GM23338 (cell line): Measurements from ENCODE around the gene SCNN1B. TPM values are rescaled to one million over a fixed set of nuclear protein-coding genes. Genes with fewer than 3 reads are reported as not detected.

ENCODE experiments used
- ATAC-seq: fragments of 200-7000 bp; cut with Tn5 transposase; 3 replicates; pipeline ENCODE4 v1.9.1; 2020
- DNase-seq: peaks from one replicate; pipeline ENCODE4 v3.0.0-alpha.2; 2015; ENCODE audit warnings: low spot score
- H2AFZ ChIP-seq: fragments of 200-600 bp; sonication (generic); 2 replicates; pipeline ENCODE4 v1.8.0; 2016; ENCODE audit warnings: antibody characterized with exemption, mild to moderate bottlenecking, moderate library complexity
- H3F3A ChIP-seq: fragments of 200-600 bp; sonication (generic); replicated peaks from 2 replicates; pipeline ENCODE4 v1.8.0; 2017; ENCODE audit warnings: antibody characterized with exemption, mixed run types, low read depth
- H3K27ac ChIP-seq: fragments of 200-600 bp; sonication (generic); 2 replicates; pipeline ENCODE4 v1.6.1; 2016; ENCODE audit warnings: low read depth
- H3K27me3 ChIP-seq: fragments of 200-600 bp; sonication (generic); 2 replicates; pipeline ENCODE4 v1.8.0; 2016; ENCODE audit warnings: mild to moderate bottlenecking, mixed run types, moderate library complexity; ENCODE audit not compliant: insufficient read depth
- H3K36me3 ChIP-seq: fragments of 200-600 bp; sonication (generic); 2 replicates; pipeline ENCODE4 v1.8.0; 2016; ENCODE audit warnings: mild to moderate bottlenecking; ENCODE audit not compliant: insufficient read depth
- H3K4me1 ChIP-seq: fragments of 200-600 bp; sonication (generic); 2 replicates; pipeline ENCODE4 v1.8.0; 2016; ENCODE audit warnings: mild to moderate bottlenecking, moderate library complexity; ENCODE audit not compliant: insufficient read depth
- H3K4me2 ChIP-seq: fragments of 200-600 bp; sonication (generic); 2 replicates; pipeline ENCODE4 v1.7.1; 2017; ENCODE audit warnings: mixed run types
- H3K4me3 ChIP-seq: fragments of 200-600 bp; sonication (generic); 2 replicates; pipeline ENCODE4 v1.6.1; 2016; ENCODE audit warnings: mixed run types
- H3K79me2 ChIP-seq: fragments of 200-600 bp; sonication (generic); replicated peaks from 2 replicates; pipeline ENCODE4 v1.8.0; 2017; ENCODE audit warnings: mild to moderate bottlenecking; ENCODE audit not compliant: insufficient read depth
- H3K9me2 ChIP-seq: fragments of 200-600 bp; sonication (generic); 2 replicates; pipeline ENCODE4 v1.8.0; 2017; ENCODE audit not compliant: insufficient read depth
- H4K20me1 ChIP-seq: fragments of 200-600 bp; sonication (generic); replicated peaks from 2 replicates; pipeline ENCODE4 v1.8.0; 2017; ENCODE audit warnings: mild to moderate bottlenecking; ENCODE audit not compliant: insufficient read depth
- H3K27ac Mint-ChIP-seq: 2 replicates; pipeline ENCODE4 v1.8.0; 2020; ENCODE audit warnings: inconsistent platforms, mild to moderate bottlenecking, moderate library complexity, mixed read lengths
- H3K27me3 Mint-ChIP-seq: 3 replicates; pipeline ENCODE4 v1.8.0; 2022; ENCODE audit warnings: low read depth, mild to moderate bottlenecking, moderate library complexity, mixed read lengths, inconsistent platforms; ENCODE audit not compliant: insufficient read depth, poor library complexity
- H3K36me3 Mint-ChIP-seq: 3 replicates; pipeline ENCODE4 v1.8.0; 2021; ENCODE audit warnings: low read depth, mild to moderate bottlenecking, inconsistent platforms, moderate library complexity, mixed read lengths
- H3K4me1 Mint-ChIP-seq: 3 replicates; pipeline ENCODE4 v1.8.0; 2020; ENCODE audit warnings: mild to moderate bottlenecking, inconsistent platforms, mixed read lengths
- H3K4me3 Mint-ChIP-seq: 3 replicates; pipeline ENCODE4 v1.8.0; 2021; ENCODE audit warnings: moderate library complexity, mild to moderate bottlenecking, inconsistent platforms, mixed read lengths
- H3K9me3 Mint-ChIP-seq: 3 replicates; pipeline ENCODE4 v1.8.0; 2020; ENCODE audit warnings: moderate library complexity, mild to moderate bottlenecking, inconsistent platforms, mixed read lengths
- CREB1 ChIP-seq: fragments of 250-450 bp; sonication (Bioruptor Pico); IDR thresholded peaks from 2 replicates; pipeline ENCODE4 v1.5.0; 2020; ENCODE audit warnings: low read depth, mild to moderate bottlenecking, moderate library complexity
- EZH2 ChIP-seq: fragments of 200-600 bp; sonication (generic); IDR thresholded peaks from one replicate; pipeline ENCODE4 v1.8.0; 2017; ENCODE audit warnings: antibody characterized with exemption, mild to moderate bottlenecking, low read depth; ENCODE audit not compliant: unreplicated experiment
- EZH2phosphoT487 ChIP-seq: fragments of 200-600 bp; sonication (generic); IDR thresholded peaks from one replicate; pipeline ENCODE4 v1.8.1; 2018; ENCODE audit warnings: antibody characterized with exemption; ENCODE audit not compliant: unreplicated experiment
- JUNB ChIP-seq: IDR thresholded peaks from one replicate; pipeline ENCODE4 v1.6.1; 2016; ENCODE audit warnings: antibody characterized with exemption; ENCODE audit not compliant: unreplicated experiment
- NANOG ChIP-seq: IDR thresholded peaks from 2 replicates; pipeline ENCODE4 v1.6.1; 2016; ENCODE audit warnings: antibody characterized with exemption, borderline replicate concordance
- POLR2AphosphoS5 ChIP-seq: IDR thresholded peaks from 2 replicates; pipeline ENCODE4 v1.6.1; 2016; ENCODE audit warnings: antibody characterized with exemption, low read depth
- STAT1 ChIP-seq: IDR thresholded peaks from one replicate; pipeline ENCODE4 v1.6.1; 2016; ENCODE audit warnings: antibody characterized with exemption; ENCODE audit not compliant: unreplicated experiment
- ZNF114 ChIP-seq: fragments of 250-450 bp; sonication (Bioruptor Pico); IDR thresholded peaks from 2 replicates; pipeline ENCODE4 v1.5.0; 2020; ENCODE audit warnings: mild to moderate bottlenecking, moderate library complexity
- ZNF331 ChIP-seq: fragments of 250-450 bp; sonication (Bioruptor Pico); IDR thresholded peaks from 2 replicates; pipeline ENCODE4 v1.5.0; 2020; ENCODE audit warnings: low read depth, mild to moderate bottlenecking, moderate library complexity
- polyA plus RNA-seq: library from polyadenylated mRNA; unstranded; fragments of >200 nt; fragmentation: Nextera tagmentation; extraction: Ambion mirVana; gene quantifications from 2 replicates; pipeline ENCODE4 v1.2.1, GENCODE V29; 2016
- total RNA-seq: library from RNA; depleted of rRNA; stranded (reverse); fragments of >200 nt; shearing (Covaris generic); gene quantifications from 2 replicates; pipeline ENCODE4 v1.2.3, GENCODE V29; 2014
- TF ChIP-seq, protein P1 (sequence below): fragments of 250-450 bp; sonication (Bioruptor Pico); IDR thresholded peaks from 2 replicates; pipeline ENCODE4 v1.5.0; 2020; ENCODE audit warnings: mild to moderate bottlenecking, moderate library complexity
- TF ChIP-seq, protein P2 (sequence below), 2 experiments: fragments of 200-600 bp in 1 of 2; sonication (generic) in 1 of 2; conservative IDR thresholded peaks; 2 replicates each; pipeline versions ENCODE4 v1.5.1 to v1.6.1; 2016 to 2017; ENCODE audit warnings: antibody characterized with exemption in 2 of 2, low read depth in 2 of 2, mild to moderate bottlenecking in 2 of 2, moderate library complexity in 1 of 2
- TF ChIP-seq, protein P3 (sequence below): IDR thresholded peaks from 2 replicates; pipeline ENCODE4 v1.6.1; 2016; ENCODE audit warnings: antibody characterized with exemption
- TF ChIP-seq, protein P4 (sequence below): IDR thresholded peaks from one replicate; pipeline ENCODE4 v1.6.1; 2018; ENCODE audit warnings: antibody characterized with exemption; ENCODE audit not compliant: unreplicated experiment

Gene SCNN1B
- total and polyA plus RNA-seq, 2 experiments from 2014 or later, result 0.78 to 1.1 TPM

DNA sequence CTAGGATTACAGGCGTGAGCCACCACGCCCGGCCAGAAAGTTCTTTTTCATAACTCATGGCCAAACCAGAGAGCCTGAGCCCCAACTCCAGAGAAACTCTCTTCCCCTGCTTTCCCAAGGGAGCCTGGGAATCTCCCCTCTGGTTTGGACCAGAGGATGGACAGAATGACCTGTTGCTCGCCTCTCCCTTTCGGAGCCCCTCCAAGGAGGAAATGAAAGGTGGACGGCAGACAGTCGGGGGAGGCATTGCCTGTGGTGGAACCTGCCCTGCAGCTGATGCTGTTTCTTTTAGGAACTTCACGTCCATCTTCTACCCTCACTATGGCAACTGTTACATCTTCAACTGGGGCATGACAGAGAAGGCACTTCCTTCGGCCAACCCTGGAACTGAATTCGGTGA is 65.5 kb downstream of the SCNN1B start:
- Histone ChIP-seq H3K9me2 (no peaks in the 10 kb centered on the region), H3K4me2 (no peak overlapping the region), H3K4me1 (peaks cover 12% of the 10 kb centered on the region; the same call in 1 of the 2 replicates), H3K79me2 (no peaks in the 10 kb centered on the region), H3K27me3 (no peaks in the 10 kb centered on the region), H2AFZ (no peak overlapping the region), H3K4me3 (no peak overlapping the region), H3K27ac (no peak overlapping the region), H4K20me1 (no peaks in the 10 kb centered on the region), H3K36me3 (no peaks in the 10 kb centered on the region), H3F3A (no peaks in the 10 kb centered on the region)
- Mint-ChIP-seq H3K9me3 (no peaks in the 10 kb centered on the region), H3K36me3 (no peaks in the 10 kb centered on the region; the same call in 2 of the 3 replicates), H3K27ac (no peak overlapping the region), H3K4me1 (peaks cover 9% of the 10 kb centered on the region), H3K4me3 (no peak overlapping the region), H3K27me3 (peaks cover 9% of the 10 kb centered on the region)
- ATAC-seq, result no peak
- no peak for DNase-seq
- TF ChIP-seq EZH2phosphoT487, result no peak
- TF ChIP-seq, protein P1, sequence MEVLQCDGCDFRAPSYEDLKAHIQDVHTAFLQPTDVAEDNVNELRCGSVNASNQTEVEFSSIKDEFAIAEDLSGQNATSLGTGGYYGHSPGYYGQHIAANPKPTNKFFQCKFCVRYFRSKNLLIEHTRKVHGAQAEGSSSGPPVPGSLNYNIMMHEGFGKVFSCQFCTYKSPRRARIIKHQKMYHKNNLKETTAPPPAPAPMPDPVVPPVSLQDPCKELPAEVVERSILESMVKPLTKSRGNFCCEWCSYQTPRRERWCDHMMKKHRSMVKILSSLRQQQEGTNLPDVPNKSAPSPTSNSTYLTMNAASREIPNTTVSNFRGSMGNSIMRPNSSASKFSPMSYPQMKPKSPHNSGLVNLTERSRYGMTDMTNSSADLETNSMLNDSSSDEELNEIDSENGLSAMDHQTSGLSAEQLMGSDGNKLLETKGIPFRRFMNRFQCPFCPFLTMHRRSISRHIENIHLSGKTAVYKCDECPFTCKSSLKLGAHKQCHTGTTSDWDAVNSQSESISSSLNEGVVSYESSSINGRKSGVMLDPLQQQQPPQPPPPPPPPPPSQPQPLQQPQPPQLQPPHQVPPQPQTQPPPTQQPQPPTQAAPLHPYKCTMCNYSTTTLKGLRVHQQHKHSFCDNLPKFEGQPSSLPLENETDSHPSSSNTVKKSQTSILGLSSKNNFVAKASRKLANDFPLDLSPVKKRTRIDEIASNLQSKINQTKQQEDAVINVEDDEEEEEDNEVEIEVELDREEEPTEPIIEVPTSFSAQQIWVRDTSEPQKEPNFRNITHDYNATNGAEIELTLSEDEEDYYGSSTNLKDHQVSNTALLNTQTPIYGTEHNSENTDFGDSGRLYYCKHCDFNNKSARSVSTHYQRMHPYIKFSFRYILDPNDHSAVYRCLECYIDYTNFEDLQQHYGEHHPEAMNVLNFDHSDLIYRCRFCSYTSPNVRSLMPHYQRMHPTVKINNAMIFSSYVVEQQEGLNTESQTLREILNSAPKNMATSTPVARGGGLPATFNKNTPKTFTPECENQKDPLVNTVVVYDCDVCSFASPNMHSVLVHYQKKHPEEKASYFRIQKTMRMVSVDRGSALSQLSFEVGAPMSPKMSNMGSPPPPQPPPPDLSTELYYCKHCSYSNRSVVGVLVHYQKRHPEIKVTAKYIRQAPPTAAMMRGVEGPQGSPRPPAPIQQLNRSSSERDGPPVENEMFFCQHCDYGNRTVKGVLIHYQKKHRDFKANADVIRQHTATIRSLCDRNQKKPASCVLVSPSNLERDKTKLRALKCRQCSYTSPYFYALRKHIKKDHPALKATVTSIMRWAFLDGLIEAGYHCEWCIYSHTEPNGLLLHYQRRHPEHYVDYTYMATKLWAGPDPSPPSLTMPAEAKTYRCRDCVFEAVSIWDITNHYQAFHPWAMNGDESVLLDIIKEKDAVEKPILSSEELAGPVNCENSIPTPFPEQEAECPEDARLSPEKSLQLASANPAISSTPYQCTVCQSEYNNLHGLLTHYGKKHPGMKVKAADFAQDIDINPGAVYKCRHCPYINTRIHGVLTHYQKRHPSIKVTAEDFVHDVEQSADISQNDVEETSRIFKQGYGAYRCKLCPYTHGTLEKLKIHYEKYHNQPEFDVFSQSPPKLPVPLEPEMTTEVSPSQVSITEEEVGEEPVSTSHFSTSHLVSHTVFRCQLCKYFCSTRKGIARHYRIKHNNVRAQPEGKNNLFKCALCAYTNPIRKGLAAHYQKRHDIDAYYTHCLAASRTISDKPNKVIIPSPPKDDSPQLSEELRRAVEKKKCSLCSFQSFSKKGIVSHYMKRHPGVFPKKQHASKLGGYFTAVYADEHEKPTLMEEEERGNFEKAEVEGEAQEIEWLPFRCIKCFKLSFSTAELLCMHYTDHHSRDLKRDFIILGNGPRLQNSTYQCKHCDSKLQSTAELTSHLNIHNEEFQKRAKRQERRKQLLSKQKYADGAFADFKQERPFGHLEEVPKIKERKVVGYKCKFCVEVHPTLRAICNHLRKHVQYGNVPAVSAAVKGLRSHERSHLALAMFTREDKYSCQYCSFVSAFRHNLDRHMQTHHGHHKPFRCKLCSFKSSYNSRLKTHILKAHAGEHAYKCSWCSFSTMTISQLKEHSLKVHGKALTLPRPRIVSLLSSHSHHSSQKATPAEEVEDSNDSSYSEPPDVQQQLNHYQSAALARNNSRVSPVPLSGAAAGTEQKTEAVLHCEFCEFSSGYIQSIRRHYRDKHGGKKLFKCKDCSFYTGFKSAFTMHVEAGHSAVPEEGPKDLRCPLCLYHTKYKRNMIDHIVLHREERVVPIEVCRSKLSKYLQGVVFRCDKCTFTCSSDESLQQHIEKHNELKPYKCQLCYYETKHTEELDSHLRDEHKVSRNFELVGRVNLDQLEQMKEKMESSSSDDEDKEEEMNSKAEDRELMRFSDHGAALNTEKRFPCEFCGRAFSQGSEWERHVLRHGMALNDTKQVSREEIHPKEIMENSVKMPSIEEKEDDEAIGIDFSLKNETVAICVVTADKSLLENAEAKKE (CRISPR knock-in tag), result no peak
- no peak for TF ChIP-seq CREB1 (CRISPR knock-in tag)
- TF ChIP-seq POLR2AphosphoS5, result no peak
- no peak for TF ChIP-seq ZNF114 (CRISPR knock-in tag)
- TF ChIP-seq JUNB, result no peak
- no peak for TF ChIP-seq ZNF331
- TF ChIP-seq, protein P2, sequence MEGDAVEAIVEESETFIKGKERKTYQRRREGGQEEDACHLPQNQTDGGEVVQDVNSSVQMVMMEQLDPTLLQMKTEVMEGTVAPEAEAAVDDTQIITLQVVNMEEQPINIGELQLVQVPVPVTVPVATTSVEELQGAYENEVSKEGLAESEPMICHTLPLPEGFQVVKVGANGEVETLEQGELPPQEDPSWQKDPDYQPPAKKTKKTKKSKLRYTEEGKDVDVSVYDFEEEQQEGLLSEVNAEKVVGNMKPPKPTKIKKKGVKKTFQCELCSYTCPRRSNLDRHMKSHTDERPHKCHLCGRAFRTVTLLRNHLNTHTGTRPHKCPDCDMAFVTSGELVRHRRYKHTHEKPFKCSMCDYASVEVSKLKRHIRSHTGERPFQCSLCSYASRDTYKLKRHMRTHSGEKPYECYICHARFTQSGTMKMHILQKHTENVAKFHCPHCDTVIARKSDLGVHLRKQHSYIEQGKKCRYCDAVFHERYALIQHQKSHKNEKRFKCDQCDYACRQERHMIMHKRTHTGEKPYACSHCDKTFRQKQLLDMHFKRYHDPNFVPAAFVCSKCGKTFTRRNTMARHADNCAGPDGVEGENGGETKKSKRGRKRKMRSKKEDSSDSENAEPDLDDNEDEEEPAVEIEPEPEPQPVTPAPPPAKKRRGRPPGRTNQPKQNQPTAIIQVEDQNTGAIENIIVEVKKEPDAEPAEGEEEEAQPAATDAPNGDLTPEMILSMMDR (conservative IDR thresholded peaks at IDR 0.05; ENCODE audit: low read depth in 2 of 2), result no peak
- TF ChIP-seq, protein P3, sequence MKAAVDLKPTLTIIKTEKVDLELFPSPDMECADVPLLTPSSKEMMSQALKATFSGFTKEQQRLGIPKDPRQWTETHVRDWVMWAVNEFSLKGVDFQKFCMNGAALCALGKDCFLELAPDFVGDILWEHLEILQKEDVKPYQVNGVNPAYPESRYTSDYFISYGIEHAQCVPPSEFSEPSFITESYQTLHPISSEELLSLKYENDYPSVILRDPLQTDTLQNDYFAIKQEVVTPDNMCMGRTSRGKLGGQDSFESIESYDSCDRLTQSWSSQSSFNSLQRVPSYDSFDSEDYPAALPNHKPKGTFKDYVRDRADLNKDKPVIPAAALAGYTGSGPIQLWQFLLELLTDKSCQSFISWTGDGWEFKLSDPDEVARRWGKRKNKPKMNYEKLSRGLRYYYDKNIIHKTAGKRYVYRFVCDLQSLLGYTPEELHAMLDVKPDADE, result no peak
- TF ChIP-seq STAT1, result no peak
- no peak for TF ChIP-seq EZH2
- TF ChIP-seq NANOG, result no peak
- TF ChIP-seq, protein P4, sequence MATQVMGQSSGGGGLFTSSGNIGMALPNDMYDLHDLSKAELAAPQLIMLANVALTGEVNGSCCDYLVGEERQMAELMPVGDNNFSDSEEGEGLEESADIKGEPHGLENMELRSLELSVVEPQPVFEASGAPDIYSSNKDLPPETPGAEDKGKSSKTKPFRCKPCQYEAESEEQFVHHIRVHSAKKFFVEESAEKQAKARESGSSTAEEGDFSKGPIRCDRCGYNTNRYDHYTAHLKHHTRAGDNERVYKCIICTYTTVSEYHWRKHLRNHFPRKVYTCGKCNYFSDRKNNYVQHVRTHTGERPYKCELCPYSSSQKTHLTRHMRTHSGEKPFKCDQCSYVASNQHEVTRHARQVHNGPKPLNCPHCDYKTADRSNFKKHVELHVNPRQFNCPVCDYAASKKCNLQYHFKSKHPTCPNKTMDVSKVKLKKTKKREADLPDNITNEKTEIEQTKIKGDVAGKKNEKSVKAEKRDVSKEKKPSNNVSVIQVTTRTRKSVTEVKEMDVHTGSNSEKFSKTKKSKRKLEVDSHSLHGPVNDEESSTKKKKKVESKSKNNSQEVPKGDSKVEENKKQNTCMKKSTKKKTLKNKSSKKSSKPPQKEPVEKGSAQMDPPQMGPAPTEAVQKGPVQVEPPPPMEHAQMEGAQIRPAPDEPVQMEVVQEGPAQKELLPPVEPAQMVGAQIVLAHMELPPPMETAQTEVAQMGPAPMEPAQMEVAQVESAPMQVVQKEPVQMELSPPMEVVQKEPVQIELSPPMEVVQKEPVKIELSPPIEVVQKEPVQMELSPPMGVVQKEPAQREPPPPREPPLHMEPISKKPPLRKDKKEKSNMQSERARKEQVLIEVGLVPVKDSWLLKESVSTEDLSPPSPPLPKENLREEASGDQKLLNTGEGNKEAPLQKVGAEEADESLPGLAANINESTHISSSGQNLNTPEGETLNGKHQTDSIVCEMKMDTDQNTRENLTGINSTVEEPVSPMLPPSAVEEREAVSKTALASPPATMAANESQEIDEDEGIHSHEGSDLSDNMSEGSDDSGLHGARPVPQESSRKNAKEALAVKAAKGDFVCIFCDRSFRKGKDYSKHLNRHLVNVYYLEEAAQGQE, result no peak
